GM19035 (cell line): ENCODE data around the gene COL11A2.

Source experiments
- ATAC-seq: cut with Tn5 transposase; IDR thresholded peaks from one replicate; pipeline ENCODE4 v1.9.1; 2021; ENCODE audit not compliant: unreplicated experiment

Gene COL11A2

DNA sequence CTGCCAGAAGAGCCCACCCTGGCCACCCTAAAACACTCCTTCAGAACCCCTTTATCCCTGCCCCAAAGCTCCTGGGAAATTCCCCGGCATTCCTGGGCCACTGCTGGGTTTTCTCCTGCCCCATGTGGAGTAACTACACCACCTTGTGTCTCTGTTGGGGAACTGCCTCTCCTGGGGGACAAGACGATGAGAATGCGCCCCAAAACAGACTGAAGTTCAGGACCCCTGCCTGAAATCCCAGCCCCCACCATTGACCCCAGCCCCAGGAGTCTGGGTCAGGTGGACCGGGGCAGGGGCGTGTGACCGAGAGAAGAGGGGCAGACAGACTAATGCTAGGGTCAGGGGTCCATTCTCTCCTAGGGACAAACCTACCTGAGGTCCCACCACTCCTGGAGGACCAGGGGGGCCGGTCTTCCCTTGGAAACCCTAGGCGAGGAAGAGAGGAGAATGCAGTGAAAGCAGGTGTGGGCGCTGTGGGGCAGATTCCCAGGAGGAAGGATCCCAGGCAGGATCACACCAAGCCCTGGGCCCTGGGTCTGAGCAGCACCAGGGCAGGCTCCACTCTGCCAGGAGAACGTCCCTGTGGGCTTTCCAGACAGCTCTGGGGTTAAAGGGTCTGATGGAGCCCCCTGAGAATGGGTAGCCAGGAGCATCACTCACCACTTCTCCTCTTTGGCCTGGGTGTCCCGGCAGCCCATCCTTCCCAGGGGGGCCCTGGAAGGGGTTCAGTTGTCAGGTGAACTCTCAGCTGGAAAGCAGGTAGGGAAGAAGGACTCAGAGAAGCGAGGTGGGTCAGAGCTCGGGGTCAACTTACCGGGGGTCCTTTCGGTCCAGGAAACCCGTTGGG, 19.4 kb downstream of the COL11A2 start:
- ATAC-seq = no peak

DNA sequence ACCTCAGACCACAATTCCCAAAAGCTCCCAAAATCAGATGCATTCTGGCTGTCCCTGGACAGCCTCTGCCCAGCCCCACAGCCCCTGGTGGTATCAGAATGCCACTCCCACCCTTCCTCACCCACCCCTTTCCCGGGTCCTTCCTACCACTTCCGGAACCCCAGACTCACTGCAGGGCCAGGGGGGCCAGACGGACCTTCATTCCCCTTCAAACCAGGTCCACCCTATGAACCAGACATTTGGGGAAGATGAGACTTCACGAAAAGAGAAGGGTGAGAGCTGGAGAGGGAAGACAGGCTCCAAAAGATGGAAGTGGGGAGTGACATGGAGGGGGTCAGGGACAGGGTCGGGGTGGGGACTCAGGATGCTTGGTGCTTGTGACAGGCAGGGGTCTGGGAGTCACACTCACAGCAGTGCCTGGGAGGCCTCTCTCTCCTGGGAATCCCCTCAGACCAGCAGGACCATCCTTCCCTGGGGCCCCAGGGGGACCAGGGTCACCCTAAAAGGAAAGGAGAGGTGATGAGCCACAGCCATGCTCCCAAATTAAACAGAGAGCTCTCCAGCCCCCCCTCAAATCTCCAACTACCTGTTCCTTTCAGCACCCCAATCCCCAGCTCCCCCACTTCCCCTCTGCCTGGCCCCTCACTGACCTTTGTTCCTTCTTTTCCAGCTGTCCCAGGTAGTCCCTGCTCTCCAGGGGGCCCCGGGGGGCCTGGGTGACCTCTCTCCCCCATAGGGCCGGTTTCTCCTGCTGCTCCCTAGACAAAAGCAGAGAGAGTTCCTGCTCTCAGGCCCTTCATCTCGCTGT, 20.2 kb downstream of the COL11A2 start:
- ATAC-seq = no peak

DNA sequence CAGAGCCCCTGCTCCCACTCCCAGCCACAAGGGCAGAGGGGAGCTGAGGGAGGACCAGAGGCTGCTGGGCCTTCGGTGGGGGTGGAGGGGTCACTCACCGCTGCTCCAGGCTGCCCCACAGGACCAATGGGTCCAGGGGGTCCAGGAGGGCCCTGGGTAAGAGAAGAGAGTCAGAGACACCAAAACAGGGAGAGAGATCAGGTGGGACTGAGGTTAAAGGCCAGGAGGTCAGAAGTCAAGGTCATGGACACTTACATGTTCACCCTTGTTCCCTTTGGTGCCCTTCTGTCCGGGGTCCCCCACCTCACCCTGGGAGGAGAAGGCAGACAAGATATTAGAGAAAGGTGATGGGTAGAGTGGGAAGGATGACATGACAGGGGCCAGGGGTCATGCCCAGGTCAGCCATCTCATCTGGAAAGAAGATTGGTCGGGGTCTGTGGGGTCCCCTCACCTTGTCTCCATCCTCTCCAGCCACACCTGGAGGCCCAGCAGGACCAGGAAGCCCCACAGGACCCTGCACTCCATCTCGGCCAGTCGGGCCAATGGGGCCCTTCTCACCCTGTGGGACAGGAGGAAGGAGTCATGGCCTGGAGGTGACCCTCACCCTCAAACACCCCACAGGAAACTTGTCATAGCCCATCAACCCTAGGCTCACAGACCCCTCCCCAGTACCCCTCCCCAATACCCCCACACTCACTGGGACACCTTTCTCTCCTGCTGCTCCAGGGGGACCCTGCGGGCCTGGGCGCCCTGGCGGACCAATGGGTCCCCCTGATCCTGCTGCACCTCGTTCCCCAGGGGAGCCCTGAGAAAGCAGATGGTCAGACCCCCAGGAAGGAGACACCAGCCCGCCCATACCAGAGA, 21.0 kb downstream of the COL11A2 start:
- ATAC-seq = no peak

DNA sequence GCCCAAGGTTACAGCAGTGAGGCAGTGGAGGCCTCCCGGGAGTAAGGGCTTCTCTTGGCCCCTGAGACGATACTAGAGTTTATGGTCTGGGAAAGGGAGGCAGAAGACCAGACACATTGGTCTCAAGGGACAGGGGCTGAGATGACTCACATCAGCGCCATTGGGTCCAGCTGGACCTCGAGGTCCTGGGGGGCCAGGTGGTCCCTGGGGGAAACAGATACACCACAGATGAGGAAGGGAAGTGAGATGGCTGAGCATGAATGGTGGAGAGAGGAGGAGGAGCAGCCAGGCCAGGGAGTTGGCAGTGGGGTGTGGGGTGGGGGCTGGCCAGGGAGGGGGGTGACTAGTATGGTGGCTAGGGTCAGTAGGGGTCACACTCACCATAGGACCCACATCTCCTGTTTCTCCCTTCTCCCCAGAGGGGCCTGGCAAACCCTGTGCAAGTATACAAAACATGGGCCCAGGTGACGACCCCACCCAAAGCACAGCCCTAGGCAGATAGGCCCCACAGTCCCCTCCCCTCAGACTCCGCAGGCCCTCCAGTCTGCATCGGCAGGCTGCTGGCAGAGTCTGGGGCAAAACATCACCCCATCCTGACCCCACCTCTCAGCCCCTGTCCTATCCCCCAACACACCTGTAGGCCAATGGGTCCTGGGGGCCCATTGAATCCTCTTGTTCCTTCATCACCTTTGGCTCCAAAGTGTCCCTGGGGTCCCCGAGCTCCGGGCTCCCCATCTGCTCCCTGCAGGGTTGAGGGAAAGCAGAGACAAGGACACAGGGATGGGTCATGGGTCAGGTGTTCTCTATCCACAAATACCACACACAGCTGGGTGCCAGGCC, 21.9 kb downstream of the COL11A2 start:
- ATAC-seq = no peak

DNA sequence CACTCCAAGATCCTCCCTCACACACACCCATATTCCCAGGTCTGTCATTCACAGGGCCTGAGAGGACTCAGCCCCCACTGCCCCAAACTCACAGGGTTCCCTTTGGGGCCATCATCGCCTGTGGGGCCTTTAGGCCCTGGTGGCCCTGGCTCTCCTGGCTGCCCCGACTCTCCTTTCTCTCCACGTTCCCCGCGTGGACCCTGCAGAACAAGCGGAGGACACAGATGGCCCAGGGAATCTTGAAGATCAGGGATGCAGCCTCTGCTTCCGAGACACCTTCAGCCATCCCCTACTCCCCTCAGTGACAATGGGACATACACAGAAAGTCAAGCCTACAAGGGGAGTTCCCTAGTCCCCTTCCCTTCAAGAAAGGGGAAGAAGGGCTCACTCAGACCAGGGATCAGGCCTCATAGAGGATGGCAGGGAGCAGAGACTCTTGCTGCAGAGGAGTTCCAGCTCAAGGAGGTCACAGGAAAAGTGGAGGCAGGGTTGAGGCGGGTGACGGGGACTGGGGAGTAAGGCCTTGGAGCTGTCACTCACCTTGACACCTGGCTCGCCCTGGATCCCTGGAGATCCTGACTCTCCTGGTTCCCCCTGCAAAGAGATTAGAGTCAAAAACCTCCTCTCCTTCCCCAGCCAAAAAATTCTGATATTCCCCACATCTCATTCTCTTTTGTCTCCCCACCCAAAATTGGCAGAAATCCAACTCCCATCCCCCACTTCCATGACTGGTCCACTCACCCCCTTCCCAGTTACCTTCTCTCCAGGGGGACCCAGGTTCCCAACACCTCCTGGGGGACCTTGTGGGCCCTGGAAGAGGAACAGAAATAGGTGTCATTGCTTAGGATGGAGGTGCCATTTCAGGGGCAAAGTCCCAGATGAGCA, 22.7 kb downstream of the COL11A2 start:
- ATAC-seq = no peak

DNA sequence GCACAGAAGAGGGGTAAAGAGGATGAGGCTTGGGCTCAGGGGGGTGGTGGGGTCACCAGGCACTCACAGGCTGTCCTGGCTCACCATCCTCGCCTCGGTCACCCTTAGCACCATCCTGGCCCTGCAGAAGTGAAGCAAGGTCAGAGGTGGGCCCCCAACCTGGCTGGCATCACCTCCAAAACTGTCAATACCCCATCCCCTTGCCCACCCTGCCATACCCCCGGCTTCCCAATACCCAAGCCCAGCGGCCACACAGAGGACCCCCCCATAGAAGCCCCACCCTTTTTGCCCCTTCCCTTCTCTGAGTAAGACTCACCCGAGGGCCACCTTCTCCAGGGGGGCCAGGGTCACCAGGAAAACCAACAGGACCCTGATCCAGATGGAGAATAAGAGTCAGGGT, 23.6 kb downstream of the COL11A2 start:
- no peak for ATAC-seq

DNA sequence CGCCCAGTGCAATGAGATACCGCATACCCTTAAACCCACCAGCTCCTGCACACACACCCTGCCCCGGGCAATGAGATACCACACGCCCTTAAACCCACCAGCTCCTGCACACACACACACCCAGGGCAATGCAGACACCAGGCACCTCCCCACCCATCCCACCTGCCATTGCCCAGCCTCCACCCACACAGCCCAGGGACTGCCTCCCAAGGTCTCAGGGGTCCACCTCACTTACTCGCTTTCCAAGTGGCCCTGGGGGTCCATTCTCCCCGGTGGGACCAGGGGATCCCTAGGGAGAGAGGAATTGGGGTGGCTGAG, 24.0 kb downstream of the COL11A2 start:
- no peak for ATAC-seq

DNA sequence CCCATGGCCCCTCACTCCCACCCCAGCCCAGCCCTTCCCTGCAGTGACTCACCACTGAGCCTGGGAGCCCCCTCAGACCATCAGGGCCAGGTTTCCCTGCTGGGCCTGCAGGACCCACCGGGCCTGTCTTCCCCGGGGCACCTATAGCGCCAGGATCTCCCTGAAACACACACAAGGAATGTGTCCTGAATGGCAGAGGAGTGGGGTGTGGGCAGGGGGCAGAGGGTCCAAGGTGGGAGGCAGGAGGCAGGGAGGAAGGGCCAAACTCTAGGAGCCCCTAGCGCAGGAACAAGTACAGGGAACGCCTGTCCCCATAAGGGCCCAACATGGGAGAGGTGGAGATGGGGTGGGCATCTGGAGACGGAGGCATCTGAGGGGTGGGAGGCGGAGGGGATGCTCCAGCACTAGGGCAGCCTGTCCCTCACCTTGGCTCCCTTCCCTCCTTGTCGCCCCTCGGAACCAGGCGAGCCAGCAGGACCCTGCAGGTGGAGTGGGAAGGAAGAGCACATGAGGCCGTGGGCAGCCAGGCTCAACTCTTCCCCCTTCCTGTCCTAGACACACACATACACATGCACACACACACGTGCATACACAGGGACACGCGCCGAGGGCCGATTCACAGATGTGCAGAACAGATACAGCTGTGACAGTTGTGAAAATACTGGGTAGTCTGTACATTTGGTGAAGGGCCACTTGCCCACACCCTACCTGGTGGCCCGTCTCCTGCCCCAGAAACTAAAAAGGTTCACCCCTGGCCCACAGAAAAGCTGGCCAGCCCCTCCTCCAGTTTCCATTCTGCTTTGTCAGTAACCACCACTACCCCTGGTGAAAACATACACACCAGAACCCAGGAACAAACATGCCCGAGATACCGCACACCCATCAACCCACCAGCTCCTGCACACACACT, 24.6 kb downstream of the COL11A2 start:
- no peak for ATAC-seq

DNA sequence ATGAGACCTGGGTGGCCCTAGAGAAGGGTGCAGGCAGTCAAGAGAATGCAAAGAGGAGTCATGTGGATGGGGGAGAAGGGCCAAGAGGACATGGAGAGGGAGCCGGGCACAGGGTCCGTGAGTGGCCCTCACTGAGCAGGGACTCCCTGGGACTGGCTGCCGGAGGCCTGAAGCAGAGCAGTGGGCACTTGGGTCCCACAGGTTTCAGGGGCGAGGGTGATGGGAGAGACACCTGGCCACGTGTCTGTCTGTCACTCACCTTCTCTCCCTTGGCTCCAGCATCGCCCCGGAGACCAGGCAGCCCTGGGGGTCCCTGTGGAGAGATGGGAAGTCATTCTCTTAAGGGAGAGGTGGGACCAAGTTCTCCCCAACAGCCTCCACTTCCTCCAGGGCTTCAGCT, 25.5 kb downstream of the COL11A2 start:
- ATAC-seq = no peak

DNA sequence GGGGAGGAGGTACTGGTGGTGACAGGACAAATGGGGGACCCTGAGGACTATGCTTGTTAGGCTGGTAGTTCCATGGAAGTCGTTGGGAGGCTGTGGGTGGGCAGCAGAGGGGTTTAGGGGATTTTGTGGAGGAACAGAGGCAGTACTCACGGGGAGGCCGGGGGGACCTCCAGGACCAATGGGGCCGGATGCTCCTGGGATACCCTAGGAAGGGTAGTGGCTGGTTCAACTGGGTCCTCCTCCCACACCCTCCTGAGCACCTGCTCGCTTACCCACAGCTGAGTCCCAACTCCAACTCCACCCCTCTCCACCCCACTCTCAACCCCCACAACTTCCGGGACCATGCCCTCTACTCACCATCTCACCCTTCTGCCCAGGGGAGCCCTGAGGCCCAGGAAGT, 25.9 kb downstream of the COL11A2 start:
- ATAC-seq = no peak

DNA sequence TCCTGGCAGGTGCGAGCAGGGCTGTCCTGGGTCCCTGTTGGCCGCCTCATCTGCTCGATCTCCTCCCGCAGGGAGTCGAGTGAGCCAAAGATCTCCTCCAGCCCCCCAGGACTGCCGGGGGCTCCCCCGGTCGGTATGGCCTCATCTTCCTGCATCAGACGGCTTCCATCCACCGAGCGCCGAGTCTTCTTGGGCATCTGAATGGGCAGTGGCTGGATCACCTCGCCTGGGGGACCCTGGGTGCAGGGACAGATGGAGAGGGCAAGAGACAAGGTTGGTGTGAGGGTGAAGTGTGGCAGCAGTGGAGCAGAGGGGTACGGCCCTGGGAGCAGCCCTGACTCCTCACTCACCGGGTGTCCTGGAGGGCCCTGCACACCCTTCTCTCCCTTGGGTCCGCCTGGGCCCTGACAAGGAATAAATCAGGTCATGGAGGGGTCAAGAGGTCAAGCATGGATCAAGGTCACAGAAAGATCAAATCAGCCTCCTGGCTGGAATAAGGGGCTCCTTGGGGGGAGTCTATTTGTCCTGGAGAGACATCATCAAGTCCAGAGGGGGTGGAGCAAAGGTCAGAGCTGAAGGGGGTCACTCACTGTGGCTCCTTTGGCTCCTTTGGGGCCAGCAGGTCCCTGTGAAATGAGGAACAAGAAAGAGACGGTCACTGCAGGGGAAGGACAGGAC, 26.5 kb downstream of the COL11A2 start:
- ATAC-seq = no peak

DNA sequence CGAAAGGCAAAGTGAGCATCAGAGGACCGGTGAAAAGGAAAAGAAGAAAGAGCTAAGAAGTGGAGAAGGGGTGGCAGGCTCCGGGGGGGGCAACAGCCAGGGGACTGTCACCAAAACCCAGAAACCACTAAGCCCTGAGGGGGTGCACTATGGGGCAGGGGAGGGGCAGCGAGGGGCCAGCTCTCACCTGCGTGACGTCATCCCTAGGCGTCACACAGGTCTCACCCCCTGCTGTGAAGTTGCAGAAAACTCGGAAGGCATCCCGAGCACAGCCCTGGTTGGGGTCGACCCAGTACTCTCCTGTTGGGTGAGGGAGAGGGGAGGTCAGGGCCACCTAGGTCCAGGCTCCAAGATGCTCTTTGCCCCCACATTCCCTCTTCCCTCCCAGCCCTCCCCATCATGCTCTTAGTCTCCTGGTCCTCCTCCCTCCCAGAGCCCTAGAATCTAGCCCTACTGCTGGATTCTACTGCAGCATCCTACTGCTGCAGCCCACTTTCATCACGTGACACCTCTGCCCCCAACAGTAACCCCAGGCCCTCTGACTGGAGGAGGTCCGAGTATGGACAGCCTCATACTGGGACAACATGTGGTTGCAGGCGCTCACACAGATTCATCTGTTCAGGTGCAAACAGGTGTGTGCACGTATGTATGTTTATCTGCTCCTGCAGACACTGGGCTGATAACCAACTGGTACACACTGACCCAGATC, 27.4 kb downstream of the COL11A2 start:
- no peak for ATAC-seq

DNA sequence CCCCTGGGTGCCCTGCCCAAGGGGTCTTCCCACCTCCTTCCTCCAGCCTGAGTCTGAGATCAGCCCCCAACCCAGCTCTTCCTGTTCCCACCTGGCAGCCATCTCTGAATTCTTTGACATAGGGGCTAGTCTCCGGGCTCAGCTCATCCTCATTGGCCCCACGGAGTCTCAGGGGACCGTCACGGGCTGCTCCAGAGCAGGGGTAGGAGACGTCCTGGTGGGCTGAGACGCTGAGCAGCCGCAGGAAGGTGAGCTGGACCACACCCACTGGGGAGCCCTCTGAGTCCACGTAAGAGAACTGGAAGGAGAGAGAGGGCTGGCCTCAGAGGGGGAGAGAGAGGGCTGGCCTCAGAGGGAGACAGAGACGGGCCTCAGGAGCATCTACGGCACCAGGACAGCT, 28.1 kb downstream of the COL11A2 start:
- ATAC-seq = no peak

DNA sequence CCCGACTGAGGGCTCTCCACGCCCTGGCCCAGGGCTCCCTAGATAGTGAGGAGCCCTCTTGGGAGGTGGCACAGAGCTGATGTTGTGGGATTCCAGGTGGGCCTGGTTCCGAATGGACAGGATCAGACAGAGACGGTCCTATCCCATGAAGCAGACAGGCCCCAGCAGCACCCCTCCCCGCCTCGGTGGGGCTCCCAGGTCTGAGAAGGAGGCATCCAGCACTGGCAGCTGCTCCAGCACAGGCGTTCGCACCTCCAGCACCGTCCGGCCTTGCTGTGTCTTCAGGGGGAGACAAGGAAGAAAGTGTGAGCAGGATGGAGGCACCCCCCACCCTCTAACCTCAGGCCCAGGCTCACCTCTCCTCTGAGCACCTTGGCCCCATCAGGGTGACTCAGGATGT, 28.7 kb downstream of the COL11A2 start:
- ATAC-seq = no peak

DNA sequence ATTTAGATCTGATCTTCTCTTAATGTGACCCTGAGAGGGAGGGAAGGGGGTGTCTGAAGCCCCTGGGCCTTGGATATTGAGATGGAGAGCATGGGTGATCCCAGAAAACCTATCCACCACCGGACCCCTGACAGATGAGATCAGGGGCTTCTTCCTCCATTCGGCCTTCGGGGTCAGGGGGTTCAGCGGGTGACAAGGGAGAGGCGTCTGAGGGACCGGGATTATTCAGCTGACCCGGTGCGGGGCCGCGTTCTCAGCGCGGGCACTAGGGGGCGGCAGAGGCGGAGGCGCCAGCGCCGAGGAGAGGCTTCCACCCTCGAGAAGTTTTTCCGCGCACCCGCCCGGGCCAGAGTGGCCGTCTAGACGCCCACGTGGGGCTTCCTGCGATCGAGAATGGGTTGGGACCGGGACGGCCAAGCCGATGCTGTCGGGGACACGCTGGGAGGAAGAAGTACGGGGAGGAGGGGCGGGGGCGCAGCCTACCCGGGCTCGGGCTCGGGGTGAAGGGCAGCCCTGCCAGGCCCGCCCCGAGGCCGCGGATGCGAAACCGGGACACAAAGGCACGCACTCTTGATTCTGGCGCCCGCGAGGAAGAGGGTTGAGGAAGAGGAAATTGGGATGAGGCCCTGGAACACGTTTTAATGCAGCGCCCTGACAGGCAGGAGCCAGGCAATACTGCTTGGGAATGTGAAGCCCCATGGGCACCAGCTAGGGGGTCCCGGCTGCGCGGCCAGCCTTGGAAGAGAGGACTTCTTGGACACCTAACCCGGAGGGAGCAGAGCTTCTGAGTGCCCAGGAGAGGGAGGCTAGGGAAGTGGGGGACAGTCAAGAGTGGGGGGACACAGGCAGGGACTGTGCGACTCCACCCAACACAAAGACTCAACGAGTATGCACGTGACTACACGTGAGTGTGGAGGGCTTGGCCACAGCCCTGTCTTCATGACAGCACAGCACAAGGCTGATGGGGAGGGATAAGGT, 30.6 kb downstream of the COL11A2 start:
- no peak for ATAC-seq

DNA sequence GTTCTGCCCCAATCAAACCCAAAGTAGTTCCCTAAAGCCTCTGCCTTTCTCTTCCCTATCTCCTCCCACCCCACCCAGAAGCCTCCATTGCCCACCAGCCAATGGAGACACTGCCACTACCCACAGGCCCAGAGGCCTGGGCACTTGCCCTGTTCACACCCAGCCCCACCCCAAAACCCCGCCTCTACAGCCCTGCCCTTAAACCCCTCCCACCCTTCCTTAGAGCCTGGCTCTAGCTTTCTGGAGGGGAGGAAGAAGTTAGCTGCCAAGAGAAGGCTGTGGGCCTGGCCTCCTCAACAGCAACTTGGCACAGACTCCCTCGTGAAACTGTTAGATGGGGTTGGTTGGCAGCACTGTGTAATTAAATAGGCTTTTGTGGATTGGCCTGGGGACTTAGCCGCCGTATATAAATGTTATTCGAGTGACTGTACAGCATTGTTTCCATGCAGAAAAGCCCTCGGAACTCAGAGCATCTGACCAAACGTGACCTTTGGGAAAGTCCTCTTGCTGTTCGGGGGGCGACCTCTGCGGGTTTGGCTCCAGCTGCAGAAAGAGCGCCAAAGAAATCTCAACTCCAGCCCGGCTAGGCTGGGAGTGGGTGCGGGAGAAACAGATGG, 31.4 kb downstream of the COL11A2 start:
- no peak for ATAC-seq
